Caco-2 (cell line): ENCODE data around the gene LRRC74A. TPM values are rescaled to one million over a fixed set of nuclear protein-coding genes. Genes with fewer than 3 reads are reported as not detected.

Experiments used
- BruUV-seq: library from RNA; stranded (reverse); fragments of 400-500 nt; replicated peaks from 2 replicates; lab custom pipeline; 2021; lab: Mats Ljungman, UMichigan
- CTCF ChIA-PET: fragments of 300-600 bp; sonication (Branson Sonifier 250); formaldehyde crosslinking; loops from one replicate; lab custom pipeline; 2022; ENCODE audit warnings: antibody characterized with exemption; lab: Charles Lee
- POLR2A ChIA-PET: fragments of 300-600 bp; sonication (Branson Sonifier 250); formaldehyde crosslinking; loops from one replicate; lab custom pipeline; 2022; ENCODE audit warnings: antibody characterized with exemption; lab: Charles Lee
- DNase-seq, 2 experiments: peaks; one replicate each; pipeline versions ENCODE4 v3.0.0 to v3.0.0-alpha.2; 2020 to 2022
- H3K27me3 ChIP-seq: replicated peaks from 2 replicates; pipeline ENCODE4 v1.6.0; 2011; ENCODE audit warnings: low read length; ENCODE audit not compliant: control insufficient read depth, insufficient read depth
- H3K36me3 ChIP-seq: 2 replicates; pipeline ENCODE4 v1.5.1; 2011; ENCODE audit warnings: low read length; ENCODE audit not compliant: control insufficient read depth, insufficient read depth
- H3K4me1 ChIP-seq: fragments of 250-450 bp; sonication (Bioruptor Pico); 2 replicates; pipeline ENCODE4 v1.5.1; 2020; ENCODE audit warnings: mild to moderate bottlenecking
- H3K4me3 ChIP-seq: 2 replicates; pipeline ENCODE4 v1.5.1; 2011; ENCODE audit warnings: low read depth, mild to moderate bottlenecking, control low read depth, low read length
- H3K9me3 ChIP-seq: fragments of 250-450 bp; sonication (Bioruptor Pico); 2 replicates; pipeline ENCODE4 v1.5.1; 2020; ENCODE audit warnings: mild to moderate bottlenecking, moderate library complexity
- H3K27ac Mint-ChIP-seq: one replicate; pipeline ENCODE4 v1.8.0; 2022; ENCODE audit warnings: mixed read lengths; ENCODE audit not compliant: unreplicated experiment
- H3K27me3 Mint-ChIP-seq: one replicate; pipeline ENCODE4 v1.8.0; 2022; ENCODE audit warnings: mixed read lengths; ENCODE audit not compliant: insufficient read depth, unreplicated experiment
- H3K36me3 Mint-ChIP-seq: one replicate; pipeline ENCODE4 v1.8.0; 2022; ENCODE audit warnings: mild to moderate bottlenecking, mixed read lengths; ENCODE audit not compliant: insufficient read depth, unreplicated experiment
- H3K4me1 Mint-ChIP-seq: one replicate; pipeline ENCODE4 v1.8.0; 2022; ENCODE audit warnings: low read depth, mixed read lengths; ENCODE audit not compliant: unreplicated experiment
- H3K4me3 Mint-ChIP-seq: one replicate; pipeline ENCODE4 v1.8.0; 2022; ENCODE audit warnings: mild to moderate bottlenecking, moderate library complexity, mixed read lengths; ENCODE audit not compliant: unreplicated experiment
- H3K9me3 Mint-ChIP-seq: one replicate; pipeline ENCODE4 v1.8.0; 2022; ENCODE audit warnings: mixed read lengths; ENCODE audit not compliant: unreplicated experiment
- intact Hi-C: fragments of 100-400 bp; cut with micrococcal nuclease; formaldehyde crosslinking; loops from one replicate; pipeline ENCODE4 v1.10.0; 2022; ENCODE audit not compliant: unreplicated experiment
- total RNA-seq: library from RNA; stranded (reverse); gene quantifications from 2 replicates; pipeline ENCODE4 v1.2.3, GENCODE V29; 2022
- TF ChIP-seq, protein P1 (sequence below), 2 experiments: fragments of 200-600 bp in 1 of 2; IDR thresholded peaks; 1 replicate in 1 of 2; 2 replicates in 1 of 2; pipeline versions ENCODE4 v1.5.1 to v1.8.0; 2011 to 2022; ENCODE audit warnings: antibody characterized with exemption in 1 of 2, control low read depth in 1 of 2, inconsistent platforms in 1 of 2, low read depth in 1 of 2, low read length in 1 of 2, mild to moderate bottlenecking in 1 of 2, moderate library complexity in 1 of 2; ENCODE audit not compliant: insufficient read depth in 1 of 2, severe bottlenecking in 1 of 2, unreplicated experiment in 1 of 2

The LRRC74A gene
- total RNA-seq, 1 experiment from 2014 or later: not detected

DNA sequence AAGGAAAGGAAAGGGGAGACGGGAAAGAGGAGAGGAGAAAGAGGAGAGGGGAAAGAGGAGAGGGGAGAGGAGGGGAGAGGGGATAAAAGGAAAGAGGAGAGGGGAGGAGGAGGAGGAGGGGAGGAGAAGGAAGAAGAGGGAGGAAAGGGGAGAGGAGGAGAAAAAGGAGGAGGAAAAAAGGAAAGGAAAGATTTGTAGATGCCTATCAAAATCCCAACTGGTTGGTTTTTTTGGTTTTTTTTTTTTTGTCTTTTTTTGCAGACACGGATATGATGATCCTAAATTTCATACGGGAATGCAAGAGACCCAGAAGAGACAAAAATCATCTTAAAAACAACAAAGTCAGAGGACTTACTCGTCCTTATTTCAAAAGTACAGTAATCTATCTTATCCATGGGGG is 32.9 kb upstream of the LRRC74A start:
- no peaks in the 10 kb centered on the region for H3K9me3 Mint-ChIP-seq
- H3K4me1 Mint-ChIP-seq: no peaks in the 10 kb centered on the region
- intact Hi-C loops: no loop called here
- no peaks in the 10 kb centered on the region for H3K9me3 ChIP-seq
- no peaks in the 10 kb centered on the region for H3K27me3 ChIP-seq
- H3K36me3 ChIP-seq: no peaks in the 10 kb centered on the region
- no peak overlapping the region for H3K4me3 Mint-ChIP-seq
- no TSS peak for BruUV-seq
- H3K36me3 Mint-ChIP-seq: no peaks in the 10 kb centered on the region
- CTCF ChIA-PET: no interaction called here
- POLR2A ChIA-PET: no interaction called here
- no peaks in the 10 kb centered on the region for H3K4me1 ChIP-seq
- no peak overlapping the region for H3K4me3 ChIP-seq
- no peaks in the 10 kb centered on the region for H3K27me3 Mint-ChIP-seq
- TF ChIP-seq, protein P1, sequence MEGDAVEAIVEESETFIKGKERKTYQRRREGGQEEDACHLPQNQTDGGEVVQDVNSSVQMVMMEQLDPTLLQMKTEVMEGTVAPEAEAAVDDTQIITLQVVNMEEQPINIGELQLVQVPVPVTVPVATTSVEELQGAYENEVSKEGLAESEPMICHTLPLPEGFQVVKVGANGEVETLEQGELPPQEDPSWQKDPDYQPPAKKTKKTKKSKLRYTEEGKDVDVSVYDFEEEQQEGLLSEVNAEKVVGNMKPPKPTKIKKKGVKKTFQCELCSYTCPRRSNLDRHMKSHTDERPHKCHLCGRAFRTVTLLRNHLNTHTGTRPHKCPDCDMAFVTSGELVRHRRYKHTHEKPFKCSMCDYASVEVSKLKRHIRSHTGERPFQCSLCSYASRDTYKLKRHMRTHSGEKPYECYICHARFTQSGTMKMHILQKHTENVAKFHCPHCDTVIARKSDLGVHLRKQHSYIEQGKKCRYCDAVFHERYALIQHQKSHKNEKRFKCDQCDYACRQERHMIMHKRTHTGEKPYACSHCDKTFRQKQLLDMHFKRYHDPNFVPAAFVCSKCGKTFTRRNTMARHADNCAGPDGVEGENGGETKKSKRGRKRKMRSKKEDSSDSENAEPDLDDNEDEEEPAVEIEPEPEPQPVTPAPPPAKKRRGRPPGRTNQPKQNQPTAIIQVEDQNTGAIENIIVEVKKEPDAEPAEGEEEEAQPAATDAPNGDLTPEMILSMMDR (IDR thresholded peaks at IDR 0.05; ENCODE audit: insufficient read depth in 1 of 2, low read depth in 1 of 2, low read length in 1 of 2, severe bottlenecking in 1 of 2, unreplicated experiment in 1 of 2): no peak
- DNase-seq: no peak
- no peak overlapping the region for H3K27ac Mint-ChIP-seq

DNA sequence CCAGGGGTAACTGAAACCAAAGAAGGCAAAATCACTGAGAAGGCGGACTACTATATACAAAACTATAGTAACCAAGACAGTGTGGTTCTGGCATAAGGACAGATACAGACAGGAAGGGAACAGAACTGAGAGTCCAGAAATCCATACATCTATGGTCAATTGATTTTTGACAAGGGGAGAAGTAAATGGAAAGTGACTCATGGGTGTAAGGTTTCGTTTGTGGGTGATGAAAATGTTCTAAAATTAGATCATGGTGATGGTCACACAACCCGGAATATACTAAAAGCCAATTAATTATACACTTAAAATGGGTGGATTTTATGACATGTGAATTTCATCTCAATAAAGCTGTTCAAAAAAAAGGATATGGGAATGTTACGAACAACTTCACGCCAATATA is 32.3 kb upstream of the LRRC74A start:
- intact Hi-C loops: no loop called here
- ChIA-PET CTCF (no interaction called here), POLR2A (no interaction called here)
- H3K9me3 ChIP-seq: no peaks in the 10 kb centered on the region
- H3K4me1 ChIP-seq: no peaks in the 10 kb centered on the region
- DNase-seq: no peak
- Mint-ChIP-seq H3K4me3 (no peak overlapping the region), H3K9me3 (no peaks in the 10 kb centered on the region), H3K4me1 (no peaks in the 10 kb centered on the region), H3K36me3 (peaks cover 3% of the 10 kb centered on the region), H3K27ac (no peak overlapping the region), H3K27me3 (no peaks in the 10 kb centered on the region)
- no peaks in the 10 kb centered on the region for H3K27me3 ChIP-seq
- BruUV-seq: no TSS peak
- H3K36me3 ChIP-seq: no peaks in the 10 kb centered on the region
- no peak overlapping the region for H3K4me3 ChIP-seq
- TF ChIP-seq, protein P1 (IDR thresholded peaks at IDR 0.05; ENCODE audit: insufficient read depth in 1 of 2, low read depth in 1 of 2, low read length in 1 of 2, severe bottlenecking in 1 of 2, unreplicated experiment in 1 of 2): no peak

- DNase-seq: no peak
- intact Hi-C loops: no loop called here
- CTCF ChIA-PET: interaction anchor here (2.2 kb wide), 1 partner anchor 22 kb away, joined by 10 read pairs; no protein-coding TSS in a partner anchor
- H3K36me3 Mint-ChIP-seq: peaks cover 20% of the 10 kb centered on the region
- H3K27me3 Mint-ChIP-seq: no peaks in the 10 kb centered on the region
- Histone ChIP-seq H3K9me3 (no peaks in the 10 kb centered on the region), H3K4me3 (no peak overlapping the region), H3K36me3 (peaks cover 6% of the 10 kb centered on the region), H3K27me3 (no peaks in the 10 kb centered on the region), H3K4me1 (no peaks in the 10 kb centered on the region; the same call in 1 of the 2 replicates)
- peaks cover 8% of the 10 kb centered on the region for H3K4me1 Mint-ChIP-seq
- POLR2A ChIA-PET: no interaction called here
- H3K4me3 Mint-ChIP-seq: no peak overlapping the region
- no TSS peak for BruUV-seq
- no peaks in the 10 kb centered on the region for H3K9me3 Mint-ChIP-seq
- H3K27ac Mint-ChIP-seq: no peak overlapping the region
- TF ChIP-seq, protein P1 (IDR thresholded peaks at IDR 0.05; ENCODE audit: insufficient read depth in 1 of 2, low read depth in 1 of 2, low read length in 1 of 2, severe bottlenecking in 1 of 2, unreplicated experiment in 1 of 2): no peak
Observed at GRCh38 chr14:76806446-76806845, 19.8 kb upstream of the LRRC74A start.
